Endodermal cell (in vitro differentiated cells): ENCODE measurements around the gene TMEM208. TPM values are rescaled to one million over a fixed set of nuclear protein-coding genes. Genes with fewer than 3 reads are reported as not detected.

Source experiments
- DNase-seq: peaks from one replicate; pipeline ENCODE4 v3.0.0-alpha.2; 2017
- H3K27ac ChIP-seq: 2 replicates; pipeline ENCODE4 v1.5.1; 2013; ENCODE audit warnings: mild to moderate bottlenecking, low read depth, low read length, moderate library complexity
- H3K27me3 ChIP-seq: 2 replicates; pipeline ENCODE4 v1.6.1; 2013; ENCODE audit warnings: mild to moderate bottlenecking, low read length, moderate library complexity; ENCODE audit not compliant: insufficient read depth, control insufficient read depth, poor library complexity, severe bottlenecking
- H3K36me3 ChIP-seq: 2 replicates; pipeline ENCODE4 v1.7.0; 2013; ENCODE audit warnings: mild to moderate bottlenecking, low read length, moderate library complexity; ENCODE audit not compliant: control insufficient read depth, insufficient read depth
- H3K4me1 ChIP-seq: one replicate; pipeline ENCODE4 v1.7.0; 2013; ENCODE audit warnings: low read length; ENCODE audit not compliant: control insufficient read depth, insufficient read depth
- H3K4me3 ChIP-seq: 2 replicates; pipeline ENCODE4 v1.5.1; 2013; ENCODE audit warnings: mild to moderate bottlenecking, low read length, moderate library complexity
- H3K9ac ChIP-seq: 2 replicates; pipeline ENCODE4 v1.6.1; 2013; ENCODE audit warnings: mild to moderate bottlenecking, low read length, moderate library complexity; ENCODE audit not compliant: poor library complexity, severe bottlenecking; ENCODE audit errors: extremely low read depth
- H3K9me3 ChIP-seq: 2 replicates; pipeline ENCODE4 v1.6.1; 2013; ENCODE audit warnings: mild to moderate bottlenecking, low read length, moderate library complexity; ENCODE audit not compliant: control insufficient read depth
- H3K27ac Mint-ChIP-seq: 2 replicates; pipeline ENCODE4 v1.8.0; 2020; ENCODE audit warnings: mixed read lengths
- H3K27me3 Mint-ChIP-seq: 2 replicates; pipeline ENCODE4 v1.8.0; 2021; ENCODE audit warnings: mild to moderate bottlenecking, mixed read lengths; ENCODE audit not compliant: insufficient read depth
- H3K36me3 Mint-ChIP-seq: 2 replicates; pipeline ENCODE4 v1.8.0; 2020; ENCODE audit warnings: low read depth, mixed read lengths
- H3K4me1 Mint-ChIP-seq: 2 replicates; pipeline ENCODE4 v1.8.0; 2020; ENCODE audit warnings: mixed read lengths
- H3K4me3 Mint-ChIP-seq: 2 replicates; pipeline ENCODE4 v1.8.0; 2020; ENCODE audit warnings: mild to moderate bottlenecking, moderate library complexity, mixed read lengths
- H3K9me3 Mint-ChIP-seq: 2 replicates; pipeline ENCODE4 v1.8.0; 2020; ENCODE audit warnings: mild to moderate bottlenecking, mixed read lengths
- CTCF ChIP-seq: fragments of 200-600 bp; sonication (generic); conservative IDR thresholded peaks from 2 replicates; pipeline ENCODE4 v1.5.0; 2021; ENCODE audit warnings: antibody characterized with exemption, mild to moderate bottlenecking
- WGBS, 2 experiments: methylation state at CpG; one replicate each; pipeline versions ENCODE4 v1.1.5 to v1.1.7; 2013; ENCODE audit warnings: missing lambda C conversion rate in 2 of 2, mixed read lengths in 1 of 2; ENCODE audit not compliant: insufficient coverage in 1 of 2, insufficient read length in 1 of 2; 5-methylcytosine and 5-hydroxymethylcytosine counted together
- total RNA-seq, 2 donors: library from RNA; stranded (reverse); fragmentation: NEBNext Ultra II Directional in 1 of 2; extraction: Animal tissue kit (Norgen Biotek cat#: 25700) in 1 of 2; gene quantifications; 2 replicates in 1 of 2; 3 replicates in 1 of 2; pipeline ENCODE4 v1.2.1, GENCODE V29; 2021

TMEM208 gene
- total RNA-seq, 2 donors from 2014 or later: 43.1 to 46.4 TPM

GRCh38 chr16:67201411-67202345 is 25.3 kb upstream of the TMEM208 start:
- no peak overlapping the region for H3K27ac Mint-ChIP-seq
- WGBS, 2 experiments: 97% methylated on average over 20 to 40 of the region's 40 CpGs
- peaks cover 44% of the 10 kb centered on the region for H3K36me3 ChIP-seq
- H3K27me3 Mint-ChIP-seq: no peaks in the 10 kb centered on the region
- H3K4me3 Mint-ChIP-seq: no peak overlapping the region
- H3K4me3 ChIP-seq: no peak overlapping the region
- peaks cover 16% of the 10 kb centered on the region for H3K36me3 Mint-ChIP-seq
- no peak overlapping the region for H3K9ac ChIP-seq
- H3K27me3 ChIP-seq: no peaks in the 10 kb centered on the region
- H3K4me1 Mint-ChIP-seq: peaks cover 3% of the 10 kb centered on the region
- no peak overlapping the region for H3K27ac ChIP-seq
- H3K9me3 ChIP-seq: no peaks in the 10 kb centered on the region
- no peak for DNase-seq
- TF ChIP-seq CTCF: no peak
- H3K4me1 ChIP-seq: peaks cover 3% of the 10 kb centered on the region
- H3K9me3 Mint-ChIP-seq: no peaks in the 10 kb centered on the region

- no peak overlapping the region for H3K4me3 Mint-ChIP-seq
- Histone ChIP-seq H3K36me3 (peaks cover 36% of the 10 kb centered on the region), H3K4me3 (no peak overlapping the region), H3K27me3 (no peaks in the 10 kb centered on the region), H3K9me3 (no peaks in the 10 kb centered on the region), H3K9ac (no peak overlapping the region), H3K27ac (no peak overlapping the region), H3K4me1 (peaks cover 5% of the 10 kb centered on the region)
- no peak for TF ChIP-seq CTCF
- no peak overlapping the region for H3K27ac Mint-ChIP-seq
- H3K27me3 Mint-ChIP-seq: no peaks in the 10 kb centered on the region
- no peaks in the 10 kb centered on the region for H3K9me3 Mint-ChIP-seq
- peaks cover 10% of the 10 kb centered on the region for H3K4me1 Mint-ChIP-seq
- 97 to 100% methylated on average over 6 to 12 of the region's 12 CpGs for WGBS, 2 experiments
- H3K36me3 Mint-ChIP-seq: peaks cover 12% of the 10 kb centered on the region
- DNase-seq: no peak
Measured at GRCh38 chr16:67202426-67202825, 24.5 kb upstream of the TMEM208 start.

GRCh38 chr16:67202956-67203493 is 23.9 kb upstream of the TMEM208 start:
- H3K27me3 Mint-ChIP-seq: no peaks in the 10 kb centered on the region
- H3K9me3 Mint-ChIP-seq: no peaks in the 10 kb centered on the region
- no peak for TF ChIP-seq CTCF
- Histone ChIP-seq H3K9me3 (no peaks in the 10 kb centered on the region), H3K4me3 (no peak overlapping the region), H3K9ac (no peak overlapping the region), H3K27me3 (no peaks in the 10 kb centered on the region), H3K27ac (no peak overlapping the region), H3K36me3 (peaks cover 30% of the 10 kb centered on the region), H3K4me1 (peaks cover 5% of the 10 kb centered on the region)
- peaks cover 10% of the 10 kb centered on the region for H3K4me1 Mint-ChIP-seq
- no peak for DNase-seq
- H3K36me3 Mint-ChIP-seq: peaks cover 8% of the 10 kb centered on the region
- WGBS, 2 experiments: 93 to 96% methylated on average over 17 to 23 of the region's 23 CpGs
- H3K27ac Mint-ChIP-seq: no peak overlapping the region
- H3K4me3 Mint-ChIP-seq: no peak overlapping the region
